ENCODE data around the gene TSPAN9.

The TSPAN9 gene

GRCh38 chr12:3271639-3272038 is 194.5 kb downstream of the TSPAN9 start:
- DNase-seq (ENCODE audit: low read depth, low spot score), result no peak
- no peaks in the 10 kb centered on the region for H3K9me3 ChIP-seq (ENCODE audit: low read depth, low read length)
- H3K4me3 ChIP-seq, result no peak overlapping the region
- H3K9ac ChIP-seq (ENCODE audit: insufficient read length), result no peak overlapping the region
- H3K27ac ChIP-seq, result no peak overlapping the region
- H3K36me3 ChIP-seq (ENCODE audit: insufficient read depth, low read length), result no peaks in the 10 kb centered on the region
- no peak for TF ChIP-seq EZH2 (IDR thresholded peaks at IDR 0.05)

GRCh38 chr12:3272958-3273357 is 195.8 kb downstream of the TSPAN9 start:
- no peak for DNase-seq (ENCODE audit: low read depth, low spot score)
- Histone ChIP-seq H3K4me3 (no peak overlapping the region), H3K9ac (ENCODE audit: insufficient read length) (no peak overlapping the region), H3K27ac (no peak overlapping the region), H3K9me3 (ENCODE audit: low read depth, low read length) (no peaks in the 10 kb centered on the region), H3K36me3 (ENCODE audit: insufficient read depth, low read length) (no peaks in the 10 kb centered on the region)
- no peak for TF ChIP-seq FOXP2 (optimal IDR thresholded peaks at IDR 0.05; ENCODE audit: control extremely low read depth, extremely low read length, insufficient read depth)

- no peak for TF ChIP-seq FOXP2 (optimal IDR thresholded peaks at IDR 0.05; ENCODE audit: control extremely low read depth, extremely low read length, insufficient read depth)
- TF ChIP-seq POLR2AphosphoS5 (IDR thresholded peaks at IDR 0.05; ENCODE audit: borderline replicate concordance, low read depth, low read length), result no peak
- no peak for TF ChIP-seq EZH2 (IDR thresholded peaks at IDR 0.05)
- H3K9ac ChIP-seq (ENCODE audit: insufficient read length), result no peak overlapping the region
- no peak for DNase-seq (ENCODE audit: low read depth, low spot score)
- H3K27ac ChIP-seq, result no peak overlapping the region
- H3K9me3 ChIP-seq (ENCODE audit: low read depth, low read length), result no peaks in the 10 kb centered on the region
- no peaks in the 10 kb centered on the region for H3K36me3 ChIP-seq (ENCODE audit: insufficient read depth, low read length)
- no peak overlapping the region for H3K4me3 ChIP-seq
Observed at GRCh38 chr12:3273409-3273853, 196.3 kb downstream of the TSPAN9 start.

- TF ChIP-seq FOXP2 (optimal IDR thresholded peaks at IDR 0.05; ENCODE audit: control extremely low read depth, extremely low read length, insufficient read depth), result no peak
- TF ChIP-seq POLR2AphosphoS5 (IDR thresholded peaks at IDR 0.05; ENCODE audit: borderline replicate concordance, low read depth, low read length), result no peak
- no peak for TF ChIP-seq EZH2 (IDR thresholded peaks at IDR 0.05)
- H3K36me3 ChIP-seq (ENCODE audit: insufficient read depth, low read length), result no peaks in the 10 kb centered on the region
- H3K9me3 ChIP-seq (ENCODE audit: low read depth, low read length), result no peaks in the 10 kb centered on the region
- H3K9ac ChIP-seq (ENCODE audit: insufficient read length), result no peak overlapping the region
- H3K27ac ChIP-seq, result no peak overlapping the region
- no peak overlapping the region for H3K4me3 ChIP-seq
- no peak for DNase-seq (ENCODE audit: low read depth, low spot score)
Observed at GRCh38 chr12:3274664-3275063, 197.5 kb downstream of the TSPAN9 start.

- H3K4me3 ChIP-seq, result no peak overlapping the region
- no peak overlapping the region for H3K9ac ChIP-seq (ENCODE audit: insufficient read length)
- no peak overlapping the region for H3K27ac ChIP-seq
- no peak for DNase-seq (ENCODE audit: low read depth, low spot score)
- TF ChIP-seq FOXP2 (optimal IDR thresholded peaks at IDR 0.05; ENCODE audit: control extremely low read depth, extremely low read length, insufficient read depth) (no peak), EZH2 (IDR thresholded peaks at IDR 0.05) (no peak), POLR2AphosphoS5 (IDR thresholded peaks at IDR 0.05; ENCODE audit: borderline replicate concordance, low read depth, low read length) (no peak)
- no peaks in the 10 kb centered on the region for H3K9me3 ChIP-seq (ENCODE audit: low read depth, low read length)
- no peaks in the 10 kb centered on the region for H3K36me3 ChIP-seq (ENCODE audit: insufficient read depth, low read length)
Observed at GRCh38 chr12:3275171-3276041, 198.2 kb downstream of the TSPAN9 start.

- no peaks in the 10 kb centered on the region for H3K36me3 ChIP-seq (ENCODE audit: insufficient read depth, low read length)
- H3K4me3 ChIP-seq, result no peak overlapping the region
- TF ChIP-seq EZH2 (IDR thresholded peaks at IDR 0.05), result no peak
- TF ChIP-seq FOXP2 (optimal IDR thresholded peaks at IDR 0.05; ENCODE audit: control extremely low read depth, extremely low read length, insufficient read depth), result no peak
- TF ChIP-seq POLR2AphosphoS5 (IDR thresholded peaks at IDR 0.05; ENCODE audit: borderline replicate concordance, low read depth, low read length), result no peak
- no peak for DNase-seq (ENCODE audit: low read depth, low spot score)
- no peak overlapping the region for H3K9ac ChIP-seq (ENCODE audit: insufficient read length)
- no peak overlapping the region for H3K27ac ChIP-seq
- H3K9me3 ChIP-seq (ENCODE audit: low read depth, low read length), result no peaks in the 10 kb centered on the region
Observed at GRCh38 chr12:3276226-3276625, 199.0 kb downstream of the TSPAN9 start.

- Histone ChIP-seq H3K36me3 (ENCODE audit: insufficient read depth, low read length) (no peaks in the 10 kb centered on the region), H3K9ac (ENCODE audit: insufficient read length) (no peak overlapping the region), H3K4me3 (no peak overlapping the region), H3K9me3 (ENCODE audit: low read depth, low read length) (no peaks in the 10 kb centered on the region), H3K27ac (no peak overlapping the region)
- TF ChIP-seq POLR2AphosphoS5 (IDR thresholded peaks at IDR 0.05; ENCODE audit: borderline replicate concordance, low read depth, low read length), result no peak
- no peak for TF ChIP-seq EZH2 (IDR thresholded peaks at IDR 0.05)
- no peak for DNase-seq (ENCODE audit: low read depth, low spot score)
Observed at GRCh38 chr12:3277306-3277943, 200.2 kb downstream of the TSPAN9 start.

- no peaks in the 10 kb centered on the region for H3K9me3 ChIP-seq (ENCODE audit: low read depth, low read length)
- no peak for TF ChIP-seq FOXP2 (optimal IDR thresholded peaks at IDR 0.05; ENCODE audit: control extremely low read depth, extremely low read length, insufficient read depth)
- TF ChIP-seq EZH2 (IDR thresholded peaks at IDR 0.05), result no peak
- no peak for TF ChIP-seq POLR2AphosphoS5 (IDR thresholded peaks at IDR 0.05; ENCODE audit: borderline replicate concordance, low read depth, low read length)
- DNase-seq (ENCODE audit: low read depth, low spot score), result no peak
- no peaks in the 10 kb centered on the region for H3K36me3 ChIP-seq (ENCODE audit: insufficient read depth, low read length)
- H3K4me3 ChIP-seq, result no peak overlapping the region
- H3K27ac ChIP-seq, result no peak overlapping the region
- no peak overlapping the region for H3K9ac ChIP-seq (ENCODE audit: insufficient read length)
Observed at GRCh38 chr12:3278681-3279414, 201.7 kb downstream of the TSPAN9 start.

All from SK-N-MC (cell line).